Astrocyte (in vitro differentiated cells and primary cell): ENCODE measurements around the gene SDK1. TPM values are rescaled to one million over a fixed set of nuclear protein-coding genes. Genes with fewer than 3 reads are reported as not detected.
A peak's percentile ranks its signal among the peaks of the same experiment; 100 is the strongest.

Experiments used
- DNase-seq: peaks from one replicate; pipeline ENCODE4 v3.0.0-alpha.2; 2010; ENCODE audit warnings: low read depth
- FAIRE-seq: peaks from 2 replicates; lab custom pipeline; 2011; peaks lifted over from hg19 to GRCh38; lab: Jason Lieb, UNC
- H2AFZ ChIP-seq: 2 replicates; pipeline ENCODE4 v1.6.0; 2012; ENCODE audit warnings: low read depth, low read length, inconsistent platforms
- H3K27ac ChIP-seq: 2 replicates; pipeline ENCODE4 v1.5.1; 2011; ENCODE audit warnings: low read depth, low read length, inconsistent platforms
- H3K27me3 ChIP-seq: 2 replicates; pipeline ENCODE4 v1.6.0; 2011; ENCODE audit warnings: low read length, inconsistent platforms; ENCODE audit not compliant: insufficient read depth
- H3K36me3 ChIP-seq: 2 replicates; pipeline ENCODE4 v1.5.1; 2011; ENCODE audit warnings: low read length, inconsistent platforms; ENCODE audit not compliant: insufficient read depth
- H3K4me1 ChIP-seq: 2 replicates; pipeline ENCODE4 v1.5.1; 2011; ENCODE audit warnings: low read length, inconsistent platforms; ENCODE audit not compliant: insufficient read depth
- H3K4me2 ChIP-seq: 2 replicates; pipeline ENCODE4 v1.6.0; 2012; ENCODE audit warnings: low read length, inconsistent platforms
- H3K4me3 ChIP-seq: 2 replicates; pipeline ENCODE4 v1.5.1; 2011; ENCODE audit warnings: low read depth, mild to moderate bottlenecking, low read length, inconsistent platforms; ENCODE audit not compliant: insufficient read depth
- H3K79me2 ChIP-seq: 2 replicates; pipeline ENCODE4 v1.6.0; 2012; ENCODE audit warnings: mild to moderate bottlenecking, low read length, inconsistent platforms; ENCODE audit not compliant: insufficient read depth
- H3K9ac ChIP-seq: 2 replicates; pipeline ENCODE4 v1.6.0; 2012; ENCODE audit warnings: mild to moderate bottlenecking, low read length, inconsistent platforms
- H3K9me3 ChIP-seq: 2 replicates; pipeline ENCODE4 v1.5.1; 2012; ENCODE audit warnings: low read depth, mild to moderate bottlenecking, low read length, inconsistent platforms; ENCODE audit not compliant: insufficient read depth
- H4K20me1 ChIP-seq: 2 replicates; pipeline ENCODE4 v1.6.0; 2012; ENCODE audit warnings: low read length, inconsistent platforms; ENCODE audit not compliant: insufficient read depth
- H3K27ac Mint-ChIP-seq: one replicate; pipeline ENCODE4 v1.8.0; 2021; ENCODE audit warnings: mild to moderate bottlenecking, mixed read lengths; ENCODE audit not compliant: unreplicated experiment
- H3K27me3 Mint-ChIP-seq: one replicate; pipeline ENCODE4 v1.8.0; 2021; ENCODE audit warnings: low read depth, mixed read lengths; ENCODE audit not compliant: unreplicated experiment
- H3K36me3 Mint-ChIP-seq: one replicate; pipeline ENCODE4 v1.8.0; 2021; ENCODE audit warnings: low read depth, mixed read lengths; ENCODE audit not compliant: unreplicated experiment
- H3K4me1 Mint-ChIP-seq: one replicate; pipeline ENCODE4 v1.8.0; 2021; ENCODE audit warnings: low read depth, mixed read lengths; ENCODE audit not compliant: unreplicated experiment
- H3K4me3 Mint-ChIP-seq: one replicate; pipeline ENCODE4 v1.8.0; 2021; ENCODE audit warnings: mild to moderate bottlenecking, moderate library complexity, mixed read lengths; ENCODE audit not compliant: unreplicated experiment
- H3K9me3 Mint-ChIP-seq: one replicate; pipeline ENCODE4 v1.8.0; 2021; ENCODE audit warnings: mild to moderate bottlenecking, mixed read lengths; ENCODE audit not compliant: unreplicated experiment
- EZH2 ChIP-seq: IDR thresholded peaks from 2 replicates; pipeline ENCODE4 v1.6.1; 2012; ENCODE audit warnings: mild to moderate bottlenecking, low read length, inconsistent platforms; ENCODE audit not compliant: insufficient read depth
- total RNA-seq: library from RNA; stranded (reverse); gene quantifications from 2 replicates; pipeline ENCODE4 v1.2.1, GENCODE V29; 2021
- TF ChIP-seq, protein P1 (sequence below): IDR thresholded peaks from 2 replicates; pipeline ENCODE4 v1.5.1; 2011; ENCODE audit warnings: low read depth, mild to moderate bottlenecking, inconsistent platforms, low read length, moderate library complexity; ENCODE audit not compliant: insufficient read depth

SDK1 gene
- total RNA-seq, 1 donor from 2014 or later: 4.2 TPM

DNA sequence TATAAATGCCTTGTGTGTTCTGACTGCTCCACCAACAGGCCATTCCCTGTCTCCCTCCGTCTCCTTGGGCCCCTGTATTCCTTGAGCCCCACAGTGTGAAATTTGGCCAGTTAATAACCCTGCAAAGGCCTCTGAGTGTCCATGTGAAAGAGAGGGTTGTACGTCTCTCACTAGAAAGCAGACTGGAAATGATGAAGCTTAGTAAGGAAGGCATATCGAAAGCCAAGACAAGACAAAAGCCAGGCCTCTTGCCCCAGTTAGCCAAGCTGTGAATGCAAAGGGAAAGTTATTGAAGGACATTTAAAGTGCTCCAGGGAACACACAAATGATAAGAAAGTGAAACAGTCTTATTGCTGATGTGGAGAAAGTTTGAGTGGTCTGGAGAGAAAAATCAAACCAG lies 680.2 kb downstream of the SDK1 start:
- peaks cover 8% of the 10 kb centered on the region for H3K4me1 Mint-ChIP-seq
- H3K27ac Mint-ChIP-seq: no peak overlapping the region
- no peak for FAIRE-seq
- no peaks in the 10 kb centered on the region for H3K36me3 Mint-ChIP-seq
- no peaks in the 10 kb centered on the region for H4K20me1 ChIP-seq
- peaks cover 9% of the 10 kb centered on the region for H3K9me3 Mint-ChIP-seq
- H3K4me3 ChIP-seq: no peak overlapping the region
- no peak overlapping the region for H3K9ac ChIP-seq
- H2AFZ ChIP-seq: no peak overlapping the region
- no peak for TF ChIP-seq EZH2
- no peak for DNase-seq
- H3K4me1 ChIP-seq: no peaks in the 10 kb centered on the region
- H3K79me2 ChIP-seq: no peaks in the 10 kb centered on the region
- no peak overlapping the region for H3K4me3 Mint-ChIP-seq
- H3K27me3 Mint-ChIP-seq: peaks cover 9% of the 10 kb centered on the region
- H3K27ac ChIP-seq: no peak overlapping the region
- no peaks in the 10 kb centered on the region for H3K9me3 ChIP-seq
- H3K27me3 ChIP-seq: no peaks in the 10 kb centered on the region
- H3K4me2 ChIP-seq: no peak overlapping the region
- no peaks in the 10 kb centered on the region for H3K36me3 ChIP-seq

DNA sequence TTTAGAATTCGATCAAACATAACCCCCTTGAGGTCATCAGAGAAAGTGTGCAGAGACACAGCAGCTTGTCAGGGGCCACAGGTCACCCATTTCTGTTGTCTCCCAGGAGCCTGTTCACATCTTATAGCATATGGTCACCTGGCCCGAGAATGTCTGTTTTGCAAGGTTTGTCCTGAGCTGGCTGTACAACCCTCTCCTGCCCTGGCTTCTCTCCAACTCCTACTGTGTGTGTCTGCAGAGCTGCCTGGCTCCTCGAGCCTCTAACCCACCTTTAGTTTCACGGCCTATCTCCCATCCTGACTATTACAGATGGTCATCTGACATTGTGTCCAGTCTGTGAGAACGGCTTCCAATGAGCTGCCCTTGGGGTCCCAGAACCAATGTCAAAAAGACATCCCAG lies 683.4 kb downstream of the SDK1 start:
- TF ChIP-seq EZH2: no peak
- TF ChIP-seq, protein P1, sequence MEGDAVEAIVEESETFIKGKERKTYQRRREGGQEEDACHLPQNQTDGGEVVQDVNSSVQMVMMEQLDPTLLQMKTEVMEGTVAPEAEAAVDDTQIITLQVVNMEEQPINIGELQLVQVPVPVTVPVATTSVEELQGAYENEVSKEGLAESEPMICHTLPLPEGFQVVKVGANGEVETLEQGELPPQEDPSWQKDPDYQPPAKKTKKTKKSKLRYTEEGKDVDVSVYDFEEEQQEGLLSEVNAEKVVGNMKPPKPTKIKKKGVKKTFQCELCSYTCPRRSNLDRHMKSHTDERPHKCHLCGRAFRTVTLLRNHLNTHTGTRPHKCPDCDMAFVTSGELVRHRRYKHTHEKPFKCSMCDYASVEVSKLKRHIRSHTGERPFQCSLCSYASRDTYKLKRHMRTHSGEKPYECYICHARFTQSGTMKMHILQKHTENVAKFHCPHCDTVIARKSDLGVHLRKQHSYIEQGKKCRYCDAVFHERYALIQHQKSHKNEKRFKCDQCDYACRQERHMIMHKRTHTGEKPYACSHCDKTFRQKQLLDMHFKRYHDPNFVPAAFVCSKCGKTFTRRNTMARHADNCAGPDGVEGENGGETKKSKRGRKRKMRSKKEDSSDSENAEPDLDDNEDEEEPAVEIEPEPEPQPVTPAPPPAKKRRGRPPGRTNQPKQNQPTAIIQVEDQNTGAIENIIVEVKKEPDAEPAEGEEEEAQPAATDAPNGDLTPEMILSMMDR: no peak
- DNase-seq: no peak
- H4K20me1 ChIP-seq: no peaks in the 10 kb centered on the region
- Mint-ChIP-seq H3K9me3 (peaks cover 9% of the 10 kb centered on the region), H3K4me1 (peaks cover 8% of the 10 kb centered on the region), H3K27ac (no peak overlapping the region), H3K36me3 (no peaks in the 10 kb centered on the region), H3K4me3 (peak overlapping the region; percentile 41), H3K27me3 (peaks cover 6% of the 10 kb centered on the region)
- no peaks in the 10 kb centered on the region for H3K79me2 ChIP-seq
- no peaks in the 10 kb centered on the region for H3K4me1 ChIP-seq
- no peak overlapping the region for H3K4me3 ChIP-seq
- no peak overlapping the region for H2AFZ ChIP-seq
- peaks cover 3% of the 10 kb centered on the region for H3K9me3 ChIP-seq
- no peaks in the 10 kb centered on the region for H3K27me3 ChIP-seq
- H3K9ac ChIP-seq: no peak overlapping the region
- FAIRE-seq: no peak
- H3K36me3 ChIP-seq: no peaks in the 10 kb centered on the region
- H3K27ac ChIP-seq: no peak overlapping the region
- H3K4me2 ChIP-seq: no peak overlapping the region

GRCh38 chr7:3986927-3987326 lies 685.9 kb downstream of the SDK1 start:
- Mint-ChIP-seq H3K36me3 (no peaks in the 10 kb centered on the region), H3K27ac (no peak overlapping the region), H3K4me3 (no peak overlapping the region), H3K4me1 (peaks cover 5% of the 10 kb centered on the region), H3K27me3 (peaks cover 8% of the 10 kb centered on the region), H3K9me3 (peaks cover 9% of the 10 kb centered on the region)
- no peaks in the 10 kb centered on the region for H3K36me3 ChIP-seq
- DNase-seq: no peak
- no peak overlapping the region for H3K4me2 ChIP-seq
- no peaks in the 10 kb centered on the region for H3K27me3 ChIP-seq
- peaks cover 3% of the 10 kb centered on the region for H3K9me3 ChIP-seq
- no peak overlapping the region for H2AFZ ChIP-seq
- H3K79me2 ChIP-seq: no peaks in the 10 kb centered on the region
- H3K27ac ChIP-seq: no peak overlapping the region
- FAIRE-seq: no peak
- H3K9ac ChIP-seq: no peak overlapping the region
- H4K20me1 ChIP-seq: no peaks in the 10 kb centered on the region
- TF ChIP-seq, protein P1: no peak
- no peak for TF ChIP-seq EZH2
- H3K4me1 ChIP-seq: no peaks in the 10 kb centered on the region
- no peak overlapping the region for H3K4me3 ChIP-seq
